ENCODE data around the gene USP9Y. TPM values are rescaled to one million over a fixed set of nuclear protein-coding genes. Genes with fewer than 3 reads are reported as not detected.
"Not testable (repeated sequence)": the region's sequence is repeated elsewhere in the genome, so short reads cannot be mapped to it uniquely, and the experiment has no call there.

USP9Y gene
- total RNA-seq (ENCODE audit: insufficient read depth, low replicate concordance) = 25.8 TPM

- no peak for DNase-seq (ENCODE audit: low spot score)
These were observed at the start of gene USP9Y for GRCh38 chrY:12701181-12701695. USP9Y (plus strand) TSS chrY:12701231; CDS start chrY:12709448, 8,217 bp downstream.

DNA sequence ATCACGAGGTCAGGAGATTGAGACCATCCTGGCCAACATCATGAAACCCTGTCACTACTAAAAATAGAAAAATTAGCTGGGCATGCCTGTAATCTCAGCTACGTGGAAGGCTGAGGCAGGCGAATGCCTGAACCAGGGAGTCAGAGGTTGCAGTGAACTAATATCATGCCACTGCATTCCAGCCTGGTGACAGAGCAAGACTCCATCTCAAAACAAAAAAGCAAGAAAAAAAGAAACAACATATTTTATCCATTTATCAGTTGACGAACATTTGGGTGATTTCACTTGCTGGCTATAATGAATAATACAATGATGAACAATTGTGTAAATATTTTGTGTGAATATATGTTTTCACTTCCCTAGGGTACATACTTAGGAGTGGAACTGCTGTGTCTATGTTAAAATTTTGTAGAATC, 49.4 kb upstream of the USP9Y start:
- peak; percentile 21 for DNase-seq (ENCODE audit: low spot score)

GRCh38 chrY:12661745-12662681, 39.0 kb upstream of the USP9Y start:
- DNase-seq (ENCODE audit: low spot score) = peak; percentile 85

DNA sequence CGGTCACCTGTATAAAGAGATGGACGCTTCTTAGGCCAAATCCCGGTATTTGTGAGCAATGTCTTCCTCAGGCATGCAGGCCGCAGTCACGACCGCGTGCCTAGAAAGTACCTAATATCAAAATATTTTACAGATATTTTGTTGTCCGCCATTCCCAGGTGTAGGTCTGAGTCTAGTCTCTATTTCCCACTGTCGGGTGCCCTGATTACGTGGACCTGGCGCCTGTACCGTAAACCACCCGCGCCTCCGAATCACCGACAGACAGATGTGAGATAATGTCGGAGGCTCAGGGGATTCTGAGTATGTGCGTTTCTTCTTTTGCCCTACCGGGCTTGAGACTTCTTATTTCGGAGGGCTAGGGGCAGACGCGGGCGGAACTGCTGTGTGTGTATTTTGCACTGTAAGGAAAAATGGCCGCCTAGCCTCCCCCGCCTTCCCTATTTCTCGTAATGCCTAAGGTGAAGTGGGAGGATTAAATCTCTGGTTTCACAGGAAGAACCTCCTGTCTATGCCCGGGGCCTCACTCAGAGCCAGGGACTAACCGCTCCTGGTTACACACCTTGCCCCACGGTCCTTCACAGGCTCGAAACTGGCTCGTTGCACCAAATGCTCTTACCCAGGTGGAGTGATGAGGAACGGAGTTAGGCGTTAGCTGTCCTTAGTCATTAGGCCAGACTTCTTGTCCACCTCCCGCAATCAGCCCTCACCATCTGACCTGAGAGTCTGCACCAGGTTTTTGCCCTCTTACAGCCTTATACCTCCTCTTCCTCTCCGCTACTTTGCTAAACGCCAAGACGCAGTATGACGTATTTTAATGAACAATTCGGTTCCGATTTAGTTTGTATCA, 38.1 kb upstream of the USP9Y start:
- peak; percentile 47 for DNase-seq (ENCODE audit: low spot score)

DNA sequence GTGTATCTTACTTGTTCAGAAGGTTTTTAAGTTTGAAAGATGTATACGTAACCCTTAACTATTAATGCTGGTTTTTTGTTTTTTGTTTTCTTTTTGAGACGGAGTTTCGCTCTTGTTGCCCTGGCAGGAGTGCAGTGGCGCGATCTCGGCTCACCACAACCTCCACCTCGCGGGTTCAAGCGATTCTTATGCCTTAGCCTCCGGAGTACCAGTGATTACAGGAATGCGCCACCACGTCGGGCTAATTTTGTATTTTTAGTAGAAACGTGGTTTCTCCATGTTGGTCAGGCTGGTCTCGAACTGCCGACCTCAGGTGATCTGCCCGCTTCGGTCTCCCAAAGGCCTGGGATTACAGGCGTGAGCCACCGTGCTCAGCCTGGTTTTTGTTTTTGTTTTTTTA, 37.2 kb upstream of the USP9Y start:
- DNase-seq (ENCODE audit: low spot score) = not testable (repeated sequence)

DNA sequence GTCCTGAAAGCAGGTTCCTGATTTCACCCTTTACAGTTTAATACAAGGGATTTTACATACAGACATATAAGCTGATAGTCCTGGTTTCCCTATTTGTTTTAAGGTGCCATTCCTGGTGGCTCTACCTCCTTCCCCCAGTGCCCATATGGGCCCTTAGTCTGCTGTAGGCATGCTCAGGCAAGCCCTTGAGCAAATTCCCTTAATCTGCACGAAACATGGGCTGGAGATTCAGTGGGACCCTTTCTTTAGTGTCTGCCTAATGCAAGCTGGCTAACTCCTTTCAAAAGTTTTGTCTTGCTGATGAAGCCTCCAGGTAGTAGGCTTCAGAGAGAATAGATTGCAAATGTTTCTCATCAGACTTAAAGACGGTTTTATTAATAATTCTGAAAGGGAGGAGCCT, 22.9 kb upstream of the USP9Y start:
- no peak for DNase-seq (ENCODE audit: low spot score)

- DNase-seq (ENCODE audit: low spot score) = no peak
These were observed 19.5 kb upstream of the USP9Y start for GRCh38 chrY:12681535-12681934.

DNA sequence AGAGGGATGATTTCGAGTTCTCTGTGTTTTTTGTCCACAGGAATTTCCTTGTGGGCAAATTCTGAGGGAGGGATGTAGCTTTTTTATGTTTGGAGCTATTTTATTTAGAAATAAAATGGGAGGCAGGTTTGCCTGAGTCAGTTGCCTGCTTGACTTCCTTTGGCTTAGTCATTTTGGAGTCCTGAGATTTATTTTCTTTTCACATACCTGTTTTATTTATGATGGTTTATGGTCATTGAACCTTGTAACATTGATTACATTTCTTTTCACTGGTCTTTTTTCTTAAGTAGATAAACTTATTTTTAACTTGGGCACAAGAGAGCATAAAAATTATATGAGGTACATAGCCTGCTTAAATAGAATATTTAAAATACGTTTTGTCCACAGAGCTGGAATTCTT, 12.7 kb upstream of the USP9Y start:
- no peak for DNase-seq (ENCODE audit: low spot score)

- no peak for DNase-seq (ENCODE audit: low spot score)
These were observed 944 bp upstream of the USP9Y start for GRCh38 chrY:12700087-12700486.

DNA sequence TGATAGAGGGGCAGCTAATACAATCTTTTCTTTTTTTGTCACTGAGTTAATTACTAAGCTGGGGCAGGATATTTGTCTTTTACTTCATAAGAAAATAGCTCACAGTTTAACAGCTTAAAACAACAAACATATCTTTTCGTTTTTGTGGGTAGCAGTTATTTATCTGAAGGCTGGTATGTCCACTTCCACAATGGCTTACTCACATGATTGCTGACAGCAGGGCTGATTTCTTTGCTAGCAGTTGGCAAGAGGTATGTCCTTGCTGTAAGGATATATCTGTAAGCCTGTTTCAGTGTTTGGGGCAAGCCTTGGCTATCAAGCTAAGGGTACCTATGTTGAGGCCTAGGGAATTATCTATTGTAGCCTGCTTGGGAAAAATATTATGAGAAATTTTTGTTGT, 1.1 kb downstream of the USP9Y start:
- no peak for DNase-seq (ENCODE audit: low spot score)

DNA sequence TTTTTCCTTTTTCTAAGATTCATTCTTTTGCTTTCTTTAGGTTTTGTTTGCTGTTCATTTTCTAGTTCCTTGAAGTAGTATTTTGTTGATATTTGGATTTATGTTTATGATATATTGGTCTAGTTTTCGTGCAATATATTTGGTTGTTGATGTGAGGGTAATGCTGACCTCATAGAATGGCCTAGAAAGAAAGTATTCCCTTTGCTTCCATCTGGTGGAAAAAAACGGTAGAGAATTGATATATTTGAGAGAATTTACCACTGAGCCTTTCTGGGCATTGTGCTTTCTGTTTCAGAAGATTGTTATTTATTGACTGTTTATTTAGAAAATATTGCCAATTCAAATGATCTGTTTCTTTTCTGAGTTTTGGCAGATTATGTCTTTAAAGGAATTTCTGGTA, 9.4 kb downstream of the USP9Y start:
- DNase-seq (ENCODE audit: low spot score) = peak; percentile 1

- DNase-seq (ENCODE audit: low spot score) = no peak
These were observed 14.3 kb downstream of the USP9Y start for GRCh38 chrY:12715376-12715775.

GRCh38 chrY:12729746-12730145, 28.7 kb downstream of the USP9Y start:
- DNase-seq (ENCODE audit: low spot score) = no peak

- no peak for DNase-seq (ENCODE audit: low spot score)
These were observed 32.6 kb downstream of the USP9Y start for GRCh38 chrY:12733625-12734024.

- DNase-seq (ENCODE audit: low spot score) = no peak
These were observed 33.0 kb downstream of the USP9Y start for GRCh38 chrY:12734051-12734450.

GRCh38 chrY:12741414-12741813, 40.4 kb downstream of the USP9Y start:
- DNase-seq (ENCODE audit: low spot score) = no peak

GRCh38 chrY:12742725-12743124, 41.7 kb downstream of the USP9Y start:
- no peak for DNase-seq (ENCODE audit: low spot score)

DNA sequence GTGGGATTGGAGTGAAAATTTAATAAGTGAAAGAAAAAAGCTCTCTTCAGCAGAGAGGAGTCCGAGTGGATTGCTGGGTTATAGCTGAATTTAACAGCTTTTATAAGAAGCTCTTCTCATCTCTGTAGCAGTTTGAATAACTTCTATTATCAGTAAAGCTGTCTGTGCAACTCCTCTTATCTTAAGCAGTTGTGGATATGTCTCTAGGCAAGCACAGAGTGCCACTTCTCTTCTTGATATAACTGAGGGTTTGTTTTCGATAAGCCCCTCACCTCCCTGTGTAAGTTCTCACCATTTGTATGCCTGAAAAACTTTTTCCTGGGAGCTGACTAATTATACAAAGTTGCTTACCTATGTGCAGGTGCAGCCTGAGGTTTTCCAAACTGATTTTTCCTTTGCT, 43.1 kb downstream of the USP9Y start:
- DNase-seq (ENCODE audit: low spot score) = no peak

GRCh38 chrY:12749293-12749692, 48.3 kb downstream of the USP9Y start:
- no peak for DNase-seq (ENCODE audit: low spot score)

- DNase-seq (ENCODE audit: low spot score) = no peak
These were observed 51.8 kb downstream of the USP9Y start for GRCh38 chrY:12752856-12753255.

GRCh38 chrY:12756021-12756420, 55.0 kb downstream of the USP9Y start:
- DNase-seq (ENCODE audit: low spot score) = peak; percentile 5

DNA sequence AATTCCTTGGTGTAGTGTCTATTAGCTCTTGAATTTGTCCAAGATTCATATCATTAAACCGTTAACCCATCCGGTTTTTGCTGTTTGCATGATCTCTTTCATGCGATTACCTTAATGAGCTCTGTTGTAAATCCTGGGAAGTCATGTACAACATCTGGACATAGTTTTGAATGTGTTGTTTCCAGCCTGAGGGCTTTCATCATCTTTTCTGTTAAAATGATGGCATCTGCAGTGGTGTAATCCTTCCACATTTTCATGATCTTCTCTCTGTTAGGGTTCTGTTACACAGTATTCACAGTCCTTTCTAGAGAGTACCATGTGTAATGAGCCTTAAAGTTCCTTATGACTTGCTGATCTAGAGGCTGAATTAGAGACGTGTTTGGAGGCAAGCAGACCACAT, 64.9 kb downstream of the USP9Y start:
- no peak for DNase-seq (ENCODE audit: low spot score)
